ENCODE measurements around the gene IGFBP4.

DNA sequence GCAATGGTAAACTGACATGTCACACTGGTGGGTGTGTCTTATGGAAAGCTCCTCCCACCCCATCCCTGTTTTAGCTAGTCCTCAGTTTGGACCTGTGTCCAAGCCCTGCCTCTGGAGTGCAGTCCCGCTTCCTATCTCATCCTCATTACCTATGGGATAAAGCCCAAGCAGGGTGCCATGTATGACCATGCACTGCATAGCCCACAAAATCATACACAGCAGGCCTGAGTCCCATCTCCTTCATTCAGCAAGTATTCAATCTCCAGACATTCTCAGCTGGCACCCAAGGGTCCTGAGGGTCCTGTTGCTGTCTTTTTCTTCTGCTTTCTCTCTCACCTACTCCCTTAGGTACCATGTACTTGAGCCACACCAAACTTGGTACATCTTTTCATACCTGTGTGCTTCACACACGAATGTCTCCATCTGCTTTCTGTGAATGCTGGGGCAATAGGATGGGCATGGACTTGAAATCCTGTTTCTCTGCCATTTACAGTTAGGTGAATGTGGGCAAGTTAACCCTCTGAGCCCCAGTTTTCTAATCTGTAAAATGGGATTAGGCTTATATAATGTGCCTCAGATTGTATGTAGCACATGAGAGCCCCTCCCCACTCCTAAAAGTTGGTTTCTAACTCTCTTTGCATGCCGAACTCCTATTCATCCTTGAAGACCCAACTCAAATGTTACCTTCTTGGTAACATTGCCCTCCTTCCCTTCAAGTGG lies 29.6 kb downstream of the IGFBP4 start:
- TF ChIP-seq CTCF (IDR thresholded peaks at IDR 0.05) = no peak
- TF ChIP-seq POLR2A (IDR thresholded peaks at IDR 0.05) = no peak
- TF ChIP-seq POLR2AphosphoS5 (IDR thresholded peaks at IDR 0.05; ENCODE audit: insufficient read depth in 1 of 2, low read depth in 1 of 2) = no peak

Data from vagina (tissue), 2 donors.